SK-N-MC (cell line): Measurements from ENCODE around the gene MZB1.

Experiments
- EZH2 ChIP-seq: fragments of 200-600 bp; sonication (generic); IDR thresholded peaks from one replicate; pipeline ENCODE4 v1.6.1; 2017; ENCODE audit warnings: antibody characterized with exemption
- POLR2AphosphoS5 ChIP-seq: IDR thresholded peaks from 2 replicates; pipeline ENCODE4 v1.6.1; 2012; ENCODE audit warnings: mild to moderate bottlenecking, low read depth, low read length, borderline replicate concordance

DNA sequence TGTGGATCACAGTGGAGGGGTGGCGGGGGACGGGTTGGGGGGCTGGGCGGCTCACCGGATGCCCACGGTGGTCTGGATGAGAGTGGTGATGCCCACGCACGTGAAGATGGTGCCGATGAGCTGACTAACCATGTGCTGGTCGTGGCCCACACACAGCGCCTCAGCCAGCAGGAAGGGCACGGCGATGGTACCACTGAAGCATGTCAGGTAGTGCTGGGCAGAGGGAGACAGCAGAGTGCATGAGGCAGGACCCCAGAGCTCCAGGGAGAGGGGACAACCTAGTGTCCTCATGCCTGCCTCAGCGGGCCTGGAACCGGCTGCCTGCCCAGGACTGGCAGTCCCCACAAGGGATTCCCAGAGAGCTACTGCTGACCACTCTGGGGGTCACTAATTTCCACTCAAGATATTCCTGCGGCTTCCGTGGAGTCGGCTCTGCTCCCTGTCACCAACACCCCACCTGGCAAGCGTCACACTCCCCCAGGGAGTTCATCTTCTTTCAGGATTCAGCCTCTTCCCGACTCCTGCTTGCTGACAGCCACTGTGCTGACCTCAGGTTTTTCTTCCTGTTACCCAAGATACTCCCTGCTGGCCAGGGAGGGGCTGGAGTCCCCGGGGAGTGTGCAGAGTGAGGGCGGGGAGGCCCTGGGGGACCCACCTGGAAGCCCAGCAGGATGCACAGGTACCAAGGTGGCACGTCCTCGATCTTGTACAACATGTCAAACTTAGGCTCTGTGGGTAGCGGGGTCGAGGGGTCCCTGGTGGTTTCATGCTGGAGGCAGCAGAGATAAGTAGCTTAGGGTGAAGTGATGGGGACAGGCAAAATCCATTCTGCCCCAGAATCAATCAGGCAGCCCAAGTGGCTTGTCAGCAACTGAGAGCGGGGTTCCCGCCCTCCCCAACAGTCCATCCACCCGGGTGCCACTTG, 7.6 kb downstream of the MZB1 start:
- TF ChIP-seq EZH2 (no peak), POLR2AphosphoS5 (no peak)
